Activated CD8-positive, alpha-beta memory T cell treated with anti-CD3 and anti-CD28 coated beads for 36 hours (primary cell): ENCODE data around the gene FRG1. TPM values are rescaled to one million over a fixed set of nuclear protein-coding genes. Genes with fewer than 3 reads are reported as not detected.
"Not testable (repeated sequence)": the region's sequence is repeated elsewhere in the genome, so short reads cannot be mapped to it uniquely, and the experiment has no call there.

ENCODE experiments used
- CTCF ChIA-PET: fragments of 350-600 bp; sonication (Branson Sonifier 250); formaldehyde crosslinking; loops from one replicate; lab custom pipeline; 2021; ENCODE audit warnings: antibody characterized with exemption; lab: Charles Lee
- POLR2A ChIA-PET: fragments of 350-600 bp; sonication (Branson Sonifier 250); formaldehyde crosslinking; loops from one replicate; lab custom pipeline; 2021; ENCODE audit warnings: antibody characterized with exemption; lab: Charles Lee
- total RNA-seq, 2 experiments: library from RNA; stranded (reverse); gene quantifications; one replicate each; pipeline ENCODE4 v1.2.3, GENCODE V29; 2021

The FRG1 gene
- total RNA-seq, 2 experiments from 2014 or later: 52.7 to 54.4 TPM

- POLR2A ChIA-PET, CTCF ChIA-PET: not testable (repeated sequence)
Observed at GRCh38 chr4:189983916-189984526, 43.3 kb downstream of the FRG1 start.

DNA sequence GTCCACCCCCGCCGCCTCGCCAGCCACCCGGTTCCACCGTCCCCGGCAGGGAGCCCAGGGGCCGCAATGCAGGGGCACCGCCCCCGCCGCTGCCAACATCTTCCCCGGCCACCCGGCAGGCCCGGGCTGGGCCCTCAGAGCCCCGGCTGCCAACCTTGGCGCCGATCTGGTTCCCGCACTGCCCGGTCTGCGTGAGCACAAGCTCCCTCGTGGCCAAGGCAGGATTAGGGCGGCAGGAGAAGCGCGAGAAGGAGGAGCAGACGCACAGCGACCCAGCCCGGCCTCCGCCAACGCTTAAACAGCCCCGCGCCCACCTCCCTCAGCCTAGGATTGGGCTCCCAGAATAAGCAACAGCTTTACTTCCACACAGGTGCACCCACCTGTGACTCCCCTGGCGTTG lies 44.0 kb downstream of the FRG1 start:
- CTCF ChIA-PET, POLR2A ChIA-PET: not testable (repeated sequence)

- POLR2A ChIA-PET, CTCF ChIA-PET: not testable (repeated sequence)
Observed at GRCh38 chr4:189985651-189986243, 45.1 kb downstream of the FRG1 start.

DNA sequence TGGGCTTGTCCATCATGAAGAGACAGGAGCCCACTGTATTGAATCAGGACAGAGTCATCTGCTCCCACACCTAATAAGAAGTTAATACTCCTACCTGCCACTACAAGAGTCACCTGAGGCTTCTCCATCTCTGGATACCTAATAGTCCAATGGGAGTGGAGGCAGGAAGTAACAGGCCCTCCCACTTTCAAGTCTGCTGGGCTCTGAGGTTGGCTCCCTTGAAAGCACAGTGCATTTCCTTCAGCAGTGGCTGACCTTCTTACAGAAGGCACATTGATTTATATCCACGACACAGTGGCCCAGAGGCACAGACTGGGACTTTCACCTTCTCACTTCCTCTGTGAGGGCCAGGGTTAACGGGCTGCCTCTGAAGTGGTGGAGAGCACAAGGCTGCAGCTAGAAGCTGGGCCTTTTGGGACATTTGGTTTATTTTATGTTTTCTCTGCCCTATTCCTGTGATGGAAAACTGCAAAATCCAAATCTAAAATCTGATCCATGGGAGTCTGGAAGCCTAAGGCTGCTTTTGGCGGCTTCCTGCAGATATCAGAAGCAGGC lies 48.3 kb downstream of the FRG1 start:
- CTCF ChIA-PET: no interaction called here
- POLR2A ChIA-PET: no interaction called here

DNA sequence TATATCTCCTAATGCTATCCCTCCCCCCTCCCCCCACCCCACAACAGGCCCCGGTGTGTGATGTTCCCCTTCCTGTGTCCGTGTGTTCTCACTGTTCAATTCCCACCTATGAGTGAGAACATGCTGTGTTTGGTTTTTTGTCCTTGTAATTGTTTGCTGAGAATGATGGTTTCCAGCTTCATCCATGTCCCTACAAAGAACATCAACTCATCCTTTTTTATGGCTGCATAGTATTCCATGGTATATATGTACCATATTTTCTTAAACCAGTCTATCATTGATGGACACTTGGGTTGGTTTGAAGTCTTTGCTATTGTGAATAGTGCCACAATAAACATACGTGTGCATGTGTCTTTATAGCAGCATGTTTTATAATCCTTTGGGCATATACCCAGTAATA lies 49.3 kb downstream of the FRG1 start:
- CTCF ChIA-PET, POLR2A ChIA-PET: not testable (repeated sequence)

Other genes starting within 250 kb of the FRG1 start
- gene FRG2, start 86.4 kb downstream of the FRG1 start, total RNA-seq: under 1 TPM; 0.10 to 0.25 TPM
- gene DBET, start 123.6 kb downstream of the FRG1 start, total RNA-seq: not detected
- gene DUX4, start 232.9 kb downstream of the FRG1 start, total RNA-seq: not detected